Stomach (tissue), 9 donors: Measurements from ENCODE around the gene WWC2. TPM values are rescaled to one million over a fixed set of nuclear protein-coding genes. Genes with fewer than 3 reads are reported as not detected.

ENCODE experiments used
- DNase-seq, 2 donors: peaks; one replicate each; pipeline versions ENCODE4 v3.0.0 to v3.0.0-alpha.2; 2013 to 2019
- H3K27ac ChIP-seq, 5 donors: fragments of 200-600 bp in 4 of 5; sonication (generic) in 4 of 5; one replicate each; pipeline ENCODE4 v1.5.1; 2013 to 2019; ENCODE audit warnings: mild to moderate bottlenecking in 1 of 5, moderate library complexity in 1 of 5
- H3K27me3 ChIP-seq, 3 donors: fragments of 200-600 bp; sonication (generic); one replicate each; pipeline ENCODE4 v1.5.1; 2017 to 2019; ENCODE audit warnings: mixed run types in 1 of 3
- H3K36me3 ChIP-seq, 4 donors: fragments of 200-600 bp; sonication (generic); 1 replicate in 3 of 4; 2 replicates in 1 of 4; pipeline ENCODE4 v1.5.1; 2016 to 2019
- H3K4me1 ChIP-seq, 4 donors: fragments of 200-600 bp; sonication (generic); one replicate each; pipeline ENCODE4 v1.5.1; 2016 to 2019
- H3K4me3 ChIP-seq, 4 donors: fragments of 200-600 bp; sonication (generic) in 3 of 4; one replicate each; pipeline ENCODE4 v1.5.1; 2016 to 2019; ENCODE audit warnings: mild to moderate bottlenecking in 1 of 4
- H3K9me3 ChIP-seq, 4 donors: fragments of 200-600 bp; sonication (generic); one replicate each; pipeline ENCODE4 v1.5.1; 2016 to 2019
- EP300 ChIP-seq: sonication (generic); formaldehyde crosslinking; IDR thresholded peaks from one replicate; pipeline ENCODE4 v1.6.1; 2017; ENCODE audit warnings: antibody characterized with exemption
- POLR2A ChIP-seq, 4 donors: fragments of 450-650 bp; IDR thresholded peaks; one replicate each; pipeline ENCODE4 v1.6.1; 2016; ENCODE audit warnings: antibody characterized with exemption in 4 of 4, control low read depth in 2 of 4, mild to moderate bottlenecking in 1 of 4, moderate library complexity in 1 of 4
- POLR2AphosphoS5 ChIP-seq, 3 donors: sonication (generic); formaldehyde crosslinking; IDR thresholded peaks; one replicate each; pipeline ENCODE4 v1.6.1; 2016; ENCODE audit warnings: antibody characterized with exemption in 3 of 3
- WGBS, 5 donors: extraction: QIAGEN DNeasy Blood & Tissue Kit in 3 of 5; methylation state at CpG; one replicate each; pipeline versions ENCODE4 v1.1.5 to v1.1.7; 2013 to 2018; 5-methylcytosine and 5-hydroxymethylcytosine counted together
- intact Hi-C: fragments of 100-400 bp; cut with DNase I; formaldehyde crosslinking; loops from one replicate; pipeline ENCODE4 v1.15.1; 2023; ENCODE audit warnings: low total_unique reads
- polyA plus RNA-seq, 3 donors: library from polyadenylated mRNA; stranded (reverse); fragments of 200-250 nt; gene quantifications; one replicate each; pipeline ENCODE4 v1.2.3, GENCODE V29; 2013
- total RNA-seq, 5 donors: library from RNA; depleted of rRNA; stranded (reverse); fragments of >200 nt; gene quantifications; one replicate each; pipeline versions ENCODE4 v1.1.0 to v1.2.3, GENCODE V29; 2014 to 2016
- TF ChIP-seq, protein P1 (sequence below), 7 experiments: fragments of 450-650 bp in 4 of 7; fragments of 200-600 bp in 3 of 7; sonication (generic) in 3 of 7; IDR thresholded peaks; one replicate each; pipeline ENCODE4 v1.5.1; 2016 to 2019; ENCODE audit warnings: antibody characterized with exemption in 7 of 7, control low read depth in 2 of 7, mild to moderate bottlenecking in 1 of 7
- donor health status: healthy with polysubstance abuse.
- donor health status: Bipolar disorder and iron deficiency.
- donor health status: healthy.

WWC2 gene
- total and polyA plus RNA-seq, 8 donors, result 2.6 to 59.1 (median 31.1) TPM

DNA sequence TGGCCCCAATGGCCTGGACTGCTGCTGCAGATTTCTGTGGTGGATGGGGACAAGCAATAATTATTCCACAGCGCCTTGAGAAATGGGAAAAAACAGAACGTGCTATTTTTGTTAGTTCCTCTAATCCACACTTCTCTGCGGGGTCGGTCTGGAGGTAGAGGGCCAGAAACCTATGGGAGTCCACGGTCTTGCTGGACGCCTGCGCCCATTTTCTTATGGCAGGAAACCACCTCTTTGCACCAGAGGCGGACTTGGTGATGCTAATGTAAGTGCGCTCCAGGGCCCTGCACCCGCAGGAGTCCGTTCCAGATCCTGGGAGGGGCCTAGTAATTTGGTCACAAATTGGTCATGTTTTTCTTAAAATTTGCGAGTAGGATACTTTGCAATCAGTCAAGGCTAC lies 249.1 kb downstream of the WWC2 start:
- 89 to 91% (median 90%) methylated on average over 12 of the region's 12 CpGs for whole genome bisulfite sequencing, 5 donors
- TF ChIP-seq EP300 (no peak), POLR2A (IDR thresholded peaks at IDR 0.05) (no peak), POLR2AphosphoS5 (IDR thresholded peaks at IDR 0.05) (no peak)
- TF ChIP-seq, protein P1, sequence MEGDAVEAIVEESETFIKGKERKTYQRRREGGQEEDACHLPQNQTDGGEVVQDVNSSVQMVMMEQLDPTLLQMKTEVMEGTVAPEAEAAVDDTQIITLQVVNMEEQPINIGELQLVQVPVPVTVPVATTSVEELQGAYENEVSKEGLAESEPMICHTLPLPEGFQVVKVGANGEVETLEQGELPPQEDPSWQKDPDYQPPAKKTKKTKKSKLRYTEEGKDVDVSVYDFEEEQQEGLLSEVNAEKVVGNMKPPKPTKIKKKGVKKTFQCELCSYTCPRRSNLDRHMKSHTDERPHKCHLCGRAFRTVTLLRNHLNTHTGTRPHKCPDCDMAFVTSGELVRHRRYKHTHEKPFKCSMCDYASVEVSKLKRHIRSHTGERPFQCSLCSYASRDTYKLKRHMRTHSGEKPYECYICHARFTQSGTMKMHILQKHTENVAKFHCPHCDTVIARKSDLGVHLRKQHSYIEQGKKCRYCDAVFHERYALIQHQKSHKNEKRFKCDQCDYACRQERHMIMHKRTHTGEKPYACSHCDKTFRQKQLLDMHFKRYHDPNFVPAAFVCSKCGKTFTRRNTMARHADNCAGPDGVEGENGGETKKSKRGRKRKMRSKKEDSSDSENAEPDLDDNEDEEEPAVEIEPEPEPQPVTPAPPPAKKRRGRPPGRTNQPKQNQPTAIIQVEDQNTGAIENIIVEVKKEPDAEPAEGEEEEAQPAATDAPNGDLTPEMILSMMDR (IDR thresholded peaks at IDR 0.05), result no peak
- Histone ChIP-seq H3K36me3 (no peaks in the 10 kb centered on the region), H3K4me3 (no peak overlapping the region), H3K4me1 (peaks cover 0 to 12% (median under 1%) of the 10 kb centered on the region in 4 donors), H3K9me3 (no peaks in the 10 kb centered on the region), H3K27me3 (peaks cover 0 to 12% (median 0%) of the 10 kb centered on the region in 3 donors), H3K27ac (no peak overlapping the region)
- intact Hi-C loops, result no loop called here
- no peak for DNase-seq

DNA sequence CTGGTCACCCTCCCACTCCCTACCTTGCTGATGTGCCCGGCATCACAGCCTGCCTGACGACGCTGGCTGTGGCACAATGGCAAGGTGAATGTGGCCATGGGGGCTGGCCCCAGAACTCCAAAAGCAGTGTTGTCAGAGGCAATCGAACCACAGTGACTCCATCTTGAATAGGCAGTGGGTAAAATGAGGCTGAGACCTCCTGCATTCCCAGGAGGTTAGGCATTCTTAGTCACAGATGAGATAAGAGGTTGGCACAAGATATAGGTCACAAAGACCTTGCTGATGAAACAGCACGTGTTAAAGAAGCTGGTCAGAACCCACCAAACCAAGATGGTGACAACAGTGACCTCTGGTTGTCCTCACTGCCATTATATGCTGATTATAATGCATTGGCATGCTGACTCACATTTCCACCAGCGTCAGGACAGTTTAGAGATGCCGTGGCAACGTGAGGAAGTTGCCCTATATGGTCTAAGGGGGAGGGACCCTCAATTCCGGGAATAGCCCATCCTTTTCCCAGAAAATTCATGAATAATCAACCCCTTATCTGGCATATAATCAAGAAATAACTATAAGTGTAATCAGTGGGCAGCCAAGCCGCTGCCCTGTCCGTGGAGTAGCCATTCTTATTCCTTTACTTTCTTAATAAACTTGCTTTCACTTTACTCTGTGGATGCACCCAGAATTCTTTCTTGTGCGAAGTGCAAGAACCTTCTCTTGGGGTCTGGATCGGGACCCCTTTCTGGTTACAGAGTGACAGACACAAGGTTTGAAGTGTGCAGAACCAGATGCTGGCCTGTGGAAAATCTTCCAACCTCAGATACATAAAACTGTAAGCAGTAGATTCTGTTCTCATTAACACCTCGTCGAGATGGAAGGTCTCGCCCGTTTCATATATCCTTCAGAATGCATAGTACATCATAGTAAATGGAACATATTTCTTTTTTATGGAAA lies 249.9 kb downstream of the WWC2 start:
- DNase-seq, result no peak
- TF ChIP-seq POLR2A (IDR thresholded peaks at IDR 0.05) (no peak), POLR2AphosphoS5 (IDR thresholded peaks at IDR 0.05) (no peak), EP300 (no peak)
- TF ChIP-seq, protein P1 (IDR thresholded peaks at IDR 0.05), result no peak
- Histone ChIP-seq H3K36me3 (no peaks in the 10 kb centered on the region), H3K4me1 (peaks cover 0 to 10% (median 0%) of the 10 kb centered on the region in 4 donors), H3K9me3 (no peaks in the 10 kb centered on the region), H3K27me3 (peaks cover 0 to 5% (median 0%) of the 10 kb centered on the region in 3 donors), H3K4me3 (no peak overlapping the region), H3K27ac (no peak overlapping the region)
- intact Hi-C loops, result no loop called here
- 64 to 79% (median 75%) methylated on average over 16 to 17 of the region's 17 CpGs for WGBS, 5 donors

DNA sequence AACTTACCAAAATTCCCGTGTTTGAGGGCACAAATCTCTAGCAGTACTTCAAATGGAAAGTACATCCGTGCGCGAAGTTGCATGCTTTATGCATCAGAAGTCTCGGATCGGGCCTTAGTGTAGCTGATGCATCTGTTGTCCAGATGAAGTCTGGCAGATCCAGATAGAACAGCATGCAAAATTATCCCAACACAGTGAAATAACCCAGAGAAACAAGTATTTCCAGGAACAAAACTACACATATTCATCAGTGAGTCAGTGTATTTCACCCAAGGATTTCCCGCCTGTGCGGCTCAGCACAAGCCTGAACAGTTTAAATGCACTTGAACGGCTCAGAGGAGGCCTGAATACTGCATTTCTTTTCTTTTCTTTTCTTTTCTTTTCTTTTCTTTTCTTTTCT lies 250.6 kb downstream of the WWC2 start:
- TF ChIP-seq POLR2A (IDR thresholded peaks at IDR 0.05), result no peak
- TF ChIP-seq, protein P1 (IDR thresholded peaks at IDR 0.05), result no peak
- no peak for TF ChIP-seq EP300
- no peak for TF ChIP-seq POLR2AphosphoS5 (IDR thresholded peaks at IDR 0.05)
- WGBS, 5 donors, result 92 to 96% (median 94%) methylated on average over 9 of the region's 9 CpGs

DNA sequence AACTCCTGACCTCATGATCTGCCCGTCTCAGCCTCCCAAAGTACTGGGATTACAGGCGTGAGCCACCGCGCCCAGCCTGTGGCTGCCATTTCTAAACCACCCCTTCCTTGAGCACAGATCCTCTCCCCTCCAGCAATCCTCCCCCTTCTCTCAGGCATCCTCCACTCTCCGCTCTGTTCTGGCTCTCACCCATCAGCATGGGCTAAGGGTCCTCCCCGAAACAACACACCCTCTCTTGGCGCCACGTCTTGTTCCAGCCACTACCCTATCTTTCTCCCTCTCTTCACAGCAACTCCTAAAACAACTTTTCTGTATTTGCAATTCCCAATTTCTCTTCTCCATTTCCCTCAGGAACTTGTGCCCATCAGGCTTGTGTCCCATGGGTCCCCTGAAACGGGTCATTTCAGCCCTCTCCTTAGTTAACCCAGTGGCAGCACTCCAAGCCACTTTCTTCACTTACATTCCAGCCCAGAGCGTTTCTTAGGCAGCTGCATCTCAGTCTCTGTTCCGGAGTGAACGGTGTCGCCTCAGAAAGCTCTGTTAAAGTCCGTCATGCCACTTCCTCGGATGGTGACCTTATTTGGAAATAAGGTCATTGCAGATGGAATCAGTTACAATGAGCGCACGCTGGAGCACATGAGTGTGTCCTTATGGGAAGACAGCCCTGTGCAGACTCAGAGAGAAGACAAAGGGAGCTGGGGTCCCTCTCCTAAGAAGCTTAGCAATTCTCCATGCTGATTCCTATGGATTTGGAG lies 251.4 kb downstream of the WWC2 start:
- peak in 1 of 2 donors; percentile 10 for DNase-seq
- intact Hi-C loops, result no loop called here
- WGBS, 5 donors, result 82 to 92% (median 90%) methylated on average over 17 of the region's 17 CpGs
- no peaks in the 10 kb centered on the region for H3K36me3 ChIP-seq
- no peak overlapping the region for H3K4me3 ChIP-seq
- no peaks in the 10 kb centered on the region for H3K9me3 ChIP-seq
- peaks cover 0 to 24% (median 7%) of the 10 kb centered on the region in 4 donors for H3K4me1 ChIP-seq
- H3K27me3 ChIP-seq, result peaks cover 0 to 5% (median 0%) of the 10 kb centered on the region in 3 donors
- TF ChIP-seq, protein P1 (IDR thresholded peaks at IDR 0.05), result no peak
- TF ChIP-seq EP300, result no peak
- no peak for TF ChIP-seq POLR2A (IDR thresholded peaks at IDR 0.05)
- TF ChIP-seq POLR2AphosphoS5 (IDR thresholded peaks at IDR 0.05), result no peak
- no peak overlapping the region for H3K27ac ChIP-seq

More for the DNA sequence above, 250.6 kb downstream of the WWC2 start:
- Histone ChIP-seq H3K27me3 (peaks cover 0 to 5% (median 0%) of the 10 kb centered on the region in 3 donors), H3K4me3 (no peak overlapping the region), H3K27ac (no peak overlapping the region), H3K4me1 (peaks cover 0 to 17% (median under 1%) of the 10 kb centered on the region in 4 donors), H3K9me3 (no peaks in the 10 kb centered on the region), H3K36me3 (no peaks in the 10 kb centered on the region)
- no peak for DNase-seq
- intact Hi-C loops, result no loop called here
